ENCODE data around the gene LDB3.
A peak's percentile ranks its signal among the peaks of the same experiment; 100 is the strongest.

LDB3 gene

DNA sequence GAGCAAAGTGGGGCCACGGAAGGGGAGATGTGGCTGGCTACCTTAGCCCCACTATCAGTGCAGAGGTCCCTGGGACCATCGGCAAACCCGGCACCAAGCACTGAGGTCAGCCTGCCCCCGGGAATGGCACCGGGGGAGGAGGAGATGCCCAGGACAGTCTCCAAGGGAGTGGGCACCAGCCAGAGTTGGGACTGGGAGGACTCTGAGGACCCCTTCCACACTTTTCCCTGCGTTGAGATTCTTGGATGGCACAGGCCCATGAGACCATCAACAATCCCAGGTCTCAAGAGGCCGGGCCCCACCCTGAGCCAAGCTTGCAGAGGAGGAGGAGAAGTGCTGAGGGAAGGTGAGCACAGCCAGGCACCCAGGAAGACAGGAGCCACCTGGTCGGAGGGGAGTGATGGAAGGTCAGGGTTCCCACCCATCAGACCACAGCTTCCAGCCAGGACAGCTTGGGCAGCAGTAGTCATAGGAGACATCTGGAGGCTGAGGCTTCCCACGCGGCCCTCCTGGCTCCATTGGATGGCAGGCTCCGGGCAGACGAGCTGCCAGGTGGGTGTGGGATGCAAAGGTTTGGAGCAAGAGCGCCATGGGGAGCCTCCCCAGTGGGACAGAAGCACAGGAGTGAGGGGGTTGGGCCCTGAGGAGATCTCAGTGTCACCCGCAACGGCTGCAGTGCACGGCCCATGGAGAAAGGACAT lies 16.5 kb upstream of the LDB3 start:
- no peak for DNase-seq

DNA sequence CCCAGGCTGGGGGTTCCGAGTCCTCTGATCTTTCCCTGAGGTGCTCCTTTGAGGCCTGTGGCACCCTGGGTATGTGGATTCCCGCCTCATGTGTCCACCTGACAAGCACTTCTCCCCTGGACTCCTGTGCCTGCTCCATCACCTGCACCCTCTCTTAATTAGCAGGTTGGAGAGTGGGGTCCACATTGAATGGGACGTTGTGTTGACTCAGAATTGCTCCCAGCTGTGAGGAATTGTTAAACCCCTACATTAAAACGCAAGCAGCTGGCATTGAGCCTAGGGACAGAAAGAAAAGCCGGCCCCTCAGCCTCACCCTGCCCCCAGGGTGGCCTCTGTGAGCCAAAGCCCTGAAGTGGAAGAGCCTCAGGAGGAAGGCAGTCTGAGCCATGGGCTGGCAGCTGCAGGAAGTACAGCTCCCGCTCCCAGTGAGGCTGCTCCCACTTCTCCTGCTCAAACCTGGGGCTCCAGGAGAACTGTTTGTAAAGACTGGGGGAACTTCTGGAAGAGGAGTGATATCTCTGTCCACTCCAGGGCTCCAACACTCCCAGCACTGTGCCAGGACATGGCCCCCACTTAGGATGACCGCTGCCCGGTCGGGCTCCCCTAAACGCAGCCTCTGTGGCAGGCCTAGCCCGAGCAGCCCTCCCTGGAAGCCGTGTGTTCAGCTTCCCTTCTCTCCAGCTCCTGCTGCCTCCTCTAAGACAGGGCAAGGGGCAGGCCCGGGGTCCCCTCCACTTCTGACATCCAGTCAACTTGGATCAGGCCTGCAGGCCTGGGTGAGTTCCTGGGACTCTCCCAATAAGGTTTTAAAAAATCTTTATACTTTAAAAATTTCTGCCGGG lies 15.7 kb upstream of the LDB3 start:
- DNase-seq, result no peak

DNA sequence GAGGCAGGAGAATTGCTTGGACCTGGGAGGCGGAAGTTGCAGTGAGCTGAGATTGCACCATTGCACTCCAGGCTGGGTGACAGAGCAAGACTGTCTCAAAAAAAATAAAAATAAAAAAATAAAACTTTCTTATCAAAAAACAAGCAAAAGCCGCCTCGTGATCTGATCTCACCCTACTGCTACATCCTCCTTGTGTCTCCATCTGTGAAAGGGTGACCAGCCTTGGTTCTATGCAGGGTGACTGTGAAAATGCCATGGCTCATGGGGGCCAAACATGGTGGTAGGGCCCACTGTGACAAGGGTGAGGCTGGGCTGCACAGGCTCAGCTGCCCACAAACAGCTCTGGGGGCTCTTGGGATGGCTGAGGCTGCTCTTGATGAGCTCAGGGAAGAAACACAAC lies 14.9 kb upstream of the LDB3 start:
- no peak for DNase-seq

DNA sequence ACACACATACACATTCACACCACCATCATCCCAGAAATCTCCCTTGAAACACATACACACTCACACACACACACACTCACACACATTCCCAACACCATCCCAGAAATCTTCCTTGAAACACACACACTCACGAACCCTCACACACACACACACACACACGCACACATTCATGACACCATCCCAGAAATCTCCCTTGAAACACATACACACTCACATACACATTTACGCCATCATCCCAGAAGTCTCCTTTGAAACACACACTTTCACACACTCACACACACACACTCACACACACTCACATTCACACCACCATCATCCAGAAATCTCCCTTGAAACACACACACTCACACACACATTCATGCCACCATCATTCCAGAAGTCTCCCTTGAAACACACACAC lies 14.3 kb upstream of the LDB3 start:
- DNase-seq, result no peak

- DNase-seq, result no peak
These were observed 13.7 kb upstream of the LDB3 start, which contains the start of gene OPN4 for GRCh38 chr10:86654411-86655172. Gene OPN4 (plus strand): TSS chr10:86654547. CDS start chr10:86654784, 237 bp downstream.

DNA sequence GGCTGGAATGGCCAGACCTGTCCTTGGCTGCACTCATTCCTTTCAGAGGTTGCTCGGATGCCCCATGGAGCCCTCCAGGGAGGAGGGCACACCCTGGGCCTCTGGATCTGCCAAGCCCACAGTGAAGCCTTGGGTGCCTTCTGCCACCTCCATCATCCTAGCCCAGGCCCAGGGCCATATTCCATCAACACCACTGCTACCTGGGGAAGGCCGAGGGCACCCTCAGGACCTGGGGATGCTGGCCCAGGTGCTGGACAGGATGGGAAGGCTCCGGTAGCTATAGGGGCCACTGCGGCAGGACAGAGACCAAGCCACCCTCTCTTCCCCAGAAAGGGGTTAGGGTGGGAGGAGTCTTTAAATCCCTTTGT lies 13.2 kb upstream of the LDB3 start:
- no peak for DNase-seq

GRCh38 chr10:86655596-86655995 lies 12.7 kb upstream of the LDB3 start:
- DNase-seq, result no peak

GRCh38 chr10:86657011-86657395 lies 11.3 kb upstream of the LDB3 start:
- DNase-seq, result no peak

- DNase-seq, result peak in 1 of 2 experiments; percentile 7
These were observed 10.8 kb upstream of the LDB3 start for GRCh38 chr10:86657396-86658011.

DNA sequence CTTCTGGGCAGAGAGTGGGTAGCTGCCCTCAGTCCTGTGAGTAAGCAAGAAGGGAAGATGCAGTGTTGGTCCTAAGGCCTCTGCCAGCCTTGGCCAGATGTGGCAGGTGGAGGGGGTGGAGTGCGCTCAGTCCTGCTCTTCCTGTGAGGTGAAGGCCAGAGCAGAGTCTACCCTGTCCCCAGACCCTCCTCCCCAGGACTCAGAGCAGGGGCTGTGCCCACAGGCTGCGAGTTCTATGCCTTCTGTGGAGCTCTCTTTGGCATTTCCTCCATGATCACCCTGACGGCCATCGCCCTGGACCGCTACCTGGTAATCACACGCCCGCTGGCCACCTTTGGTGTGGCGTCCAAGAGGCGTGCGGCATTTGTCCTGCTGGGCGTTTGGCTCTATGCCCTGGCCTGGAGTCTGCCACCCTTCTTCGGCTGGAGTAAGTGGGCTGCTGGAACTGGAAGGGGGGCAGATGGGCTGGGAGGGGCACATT lies 10.0 kb upstream of the LDB3 start:
- no peak for DNase-seq

DNA sequence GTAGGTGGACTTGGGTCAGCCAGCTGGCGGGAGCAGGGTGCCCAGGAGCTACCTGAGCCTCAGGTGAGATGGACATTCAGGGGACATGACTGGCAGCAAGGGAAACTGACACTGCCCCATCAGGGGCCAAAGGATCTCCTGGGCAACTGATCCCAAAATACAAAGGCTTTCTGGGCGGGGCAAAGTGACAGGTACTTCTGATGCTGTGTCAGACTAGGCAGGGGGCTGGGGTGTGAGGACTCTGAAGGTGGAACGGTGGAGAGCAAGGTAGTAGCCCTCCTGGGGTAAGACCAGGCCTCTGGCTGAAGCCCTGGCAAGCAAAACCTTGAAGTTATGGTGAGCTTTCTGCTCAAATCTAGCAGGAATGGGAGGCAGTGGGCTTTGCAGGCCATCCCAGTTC lies 9.6 kb upstream of the LDB3 start:
- DNase-seq, result no peak

- DNase-seq, result no peak
These were observed 9.1 kb upstream of the LDB3 start for GRCh38 chr10:86659161-86659691.

GRCh38 chr10:86659721-86660453 lies 8.4 kb upstream of the LDB3 start:
- DNase-seq, result no peak

- DNase-seq, result no peak
These were observed 6.9 kb upstream of the LDB3 start for GRCh38 chr10:86661161-86662025.

DNA sequence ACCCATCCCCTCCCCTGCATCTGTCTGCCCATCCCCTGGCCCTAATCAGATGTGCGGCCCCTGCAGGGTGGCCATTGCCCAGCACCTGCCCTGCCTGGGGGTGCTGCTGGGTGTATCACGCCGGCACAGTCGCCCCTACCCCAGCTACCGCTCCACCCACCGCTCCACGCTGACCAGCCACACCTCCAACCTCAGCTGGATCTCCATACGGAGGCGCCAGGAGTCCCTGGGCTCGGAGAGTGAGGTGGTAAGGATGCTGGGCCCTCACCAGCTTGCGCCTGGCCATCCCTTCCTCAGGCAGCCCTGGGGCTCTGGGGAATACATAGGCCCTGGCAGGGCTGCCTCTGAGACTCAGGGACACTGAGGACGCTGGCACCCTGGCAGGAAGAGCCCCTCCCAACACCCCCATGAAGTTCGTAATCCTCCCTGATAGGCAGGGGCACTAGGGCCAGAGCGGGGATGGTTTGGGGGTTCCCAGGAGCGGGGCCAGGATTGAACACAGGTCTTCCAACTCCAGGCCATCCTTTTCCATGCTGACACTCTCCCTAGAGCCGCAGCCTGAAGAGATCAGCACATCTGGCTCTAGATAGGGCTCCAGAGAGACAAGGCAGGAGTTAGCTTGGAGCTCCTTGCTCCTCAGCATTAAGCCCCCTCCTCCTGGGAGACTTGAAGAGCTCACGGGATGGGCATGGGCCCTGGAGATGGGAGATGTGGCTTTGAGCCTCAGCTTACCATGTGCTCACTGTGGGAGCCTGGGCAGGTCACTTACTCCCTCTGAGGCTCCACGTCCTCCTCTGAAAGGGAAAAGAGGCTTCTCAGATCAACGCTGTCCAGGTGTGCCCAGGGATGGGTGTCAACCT lies 5.9 kb upstream of the LDB3 start:
- no peak for DNase-seq

GRCh38 chr10:86663046-86663345 lies 5.3 kb upstream of the LDB3 start:
- DNase-seq, result no peak

DNA sequence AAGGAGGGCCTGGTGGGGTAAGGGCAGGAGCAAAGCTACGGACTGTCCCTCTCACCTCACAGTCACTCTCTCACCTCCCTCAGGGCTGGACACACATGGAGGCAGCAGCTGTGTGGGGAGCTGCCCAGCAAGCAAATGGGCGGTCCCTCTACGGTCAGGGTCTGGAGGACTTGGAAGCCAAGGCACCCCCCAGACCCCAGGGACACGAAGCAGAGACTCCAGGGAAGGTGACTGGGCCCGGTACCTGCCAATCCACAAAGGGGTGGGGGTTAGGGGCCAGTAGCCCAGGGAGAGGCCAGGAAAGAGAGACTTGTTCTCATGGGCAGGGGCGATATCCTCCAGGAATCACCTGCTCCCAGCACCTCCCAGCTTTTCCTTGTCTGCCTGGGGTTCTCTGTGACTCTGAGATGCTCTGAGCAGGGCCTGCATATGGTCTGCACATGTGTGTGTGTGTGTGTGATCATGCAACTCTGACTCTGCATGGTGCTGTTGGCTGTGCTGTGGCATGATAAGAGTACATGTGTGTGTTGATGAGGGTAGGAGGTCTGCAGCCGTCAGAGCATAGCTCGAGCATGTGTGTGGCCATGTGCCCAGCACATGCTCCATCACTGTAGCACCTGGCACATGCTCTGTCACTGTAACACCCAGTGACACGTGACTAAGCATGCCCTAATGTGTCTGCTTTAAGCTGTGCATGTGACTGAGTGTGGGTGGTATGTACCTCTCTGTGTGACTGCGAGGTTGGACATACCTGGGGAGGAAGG lies 4.6 kb upstream of the LDB3 start:
- no peak for DNase-seq

DNA sequence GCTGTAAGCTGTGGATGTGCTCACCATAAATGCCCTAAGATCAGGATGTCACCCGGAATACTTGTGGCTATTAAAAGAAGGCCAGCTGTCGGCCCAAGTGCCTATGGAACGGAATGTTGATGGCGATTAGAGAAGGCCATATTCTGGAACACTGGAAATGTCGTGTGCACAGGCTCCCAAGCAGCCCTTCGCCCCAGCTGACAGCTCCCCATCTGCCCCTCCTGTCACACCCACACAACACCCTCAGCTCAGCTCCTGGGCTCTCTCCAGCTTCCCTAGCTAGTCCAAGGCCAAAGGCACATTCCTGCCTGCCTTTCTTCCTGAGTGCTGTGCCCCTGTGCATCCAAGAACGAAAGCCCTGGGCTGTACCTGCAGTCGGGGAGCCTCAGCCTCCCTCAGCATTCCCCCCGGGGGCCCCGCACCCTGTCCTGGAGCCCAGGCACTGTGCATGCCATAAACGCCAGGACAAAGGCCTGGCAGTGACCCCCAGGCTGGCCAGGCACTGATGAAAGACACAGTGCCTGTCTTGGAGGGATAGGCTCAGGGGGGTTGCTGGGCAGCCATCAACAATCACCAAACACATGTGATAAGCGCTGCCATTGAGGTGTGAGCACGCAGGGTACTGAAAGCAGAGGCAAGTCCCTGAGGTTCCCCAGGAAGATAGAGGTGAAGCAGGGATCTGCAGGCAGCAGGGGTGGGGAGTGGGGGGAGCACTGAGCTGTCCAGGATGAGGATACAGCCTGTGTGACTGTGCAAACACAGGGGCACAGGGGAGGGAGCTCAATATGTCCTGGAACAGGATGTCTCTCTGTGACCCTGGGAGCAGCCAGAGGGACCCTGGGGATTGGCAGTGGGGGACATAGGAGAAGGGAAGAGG lies 3.7 kb upstream of the LDB3 start:
- no peak for DNase-seq
